GM19193 (cell line): ENCODE results near the gene RALA.

Experiments used
- POLR2A ChIP-seq: IDR thresholded peaks from 4 replicates; pipeline ENCODE4 v1.6.1; 2011; ENCODE audit not compliant: insufficient read depth, insufficient read length; ENCODE audit errors: extremely low read depth

Gene RALA

GRCh38 chr7:39750253-39751077 lies 127.1 kb downstream of the RALA start:
- no peak for TF ChIP-seq POLR2A

DNA sequence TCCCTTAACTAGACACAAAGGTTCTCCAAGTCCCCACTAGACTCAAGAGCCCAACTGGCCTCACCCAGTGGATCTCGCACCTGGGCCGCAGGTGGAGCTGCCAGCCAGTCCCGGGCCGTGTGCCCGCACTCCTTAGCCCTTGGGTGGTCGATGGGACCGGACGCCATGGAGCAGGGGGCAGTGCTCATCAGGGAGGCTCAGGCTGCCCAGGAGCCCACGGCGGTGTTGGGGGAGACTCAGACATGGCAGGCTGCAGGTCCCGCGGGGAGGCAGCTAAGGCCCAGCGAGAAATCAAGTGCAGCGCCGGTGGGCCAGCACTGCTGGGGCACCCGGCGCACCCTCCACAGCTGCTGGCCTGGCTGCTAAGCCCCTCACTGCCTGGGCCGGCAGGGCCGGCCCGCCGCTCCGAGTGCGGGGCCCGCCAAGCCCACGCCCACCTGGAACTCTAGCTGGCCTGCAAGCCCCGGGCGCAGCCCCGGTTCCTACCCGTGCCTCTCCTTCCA lies 130.5 kb downstream of the RALA start:
- no peak for TF ChIP-seq POLR2A

DNA sequence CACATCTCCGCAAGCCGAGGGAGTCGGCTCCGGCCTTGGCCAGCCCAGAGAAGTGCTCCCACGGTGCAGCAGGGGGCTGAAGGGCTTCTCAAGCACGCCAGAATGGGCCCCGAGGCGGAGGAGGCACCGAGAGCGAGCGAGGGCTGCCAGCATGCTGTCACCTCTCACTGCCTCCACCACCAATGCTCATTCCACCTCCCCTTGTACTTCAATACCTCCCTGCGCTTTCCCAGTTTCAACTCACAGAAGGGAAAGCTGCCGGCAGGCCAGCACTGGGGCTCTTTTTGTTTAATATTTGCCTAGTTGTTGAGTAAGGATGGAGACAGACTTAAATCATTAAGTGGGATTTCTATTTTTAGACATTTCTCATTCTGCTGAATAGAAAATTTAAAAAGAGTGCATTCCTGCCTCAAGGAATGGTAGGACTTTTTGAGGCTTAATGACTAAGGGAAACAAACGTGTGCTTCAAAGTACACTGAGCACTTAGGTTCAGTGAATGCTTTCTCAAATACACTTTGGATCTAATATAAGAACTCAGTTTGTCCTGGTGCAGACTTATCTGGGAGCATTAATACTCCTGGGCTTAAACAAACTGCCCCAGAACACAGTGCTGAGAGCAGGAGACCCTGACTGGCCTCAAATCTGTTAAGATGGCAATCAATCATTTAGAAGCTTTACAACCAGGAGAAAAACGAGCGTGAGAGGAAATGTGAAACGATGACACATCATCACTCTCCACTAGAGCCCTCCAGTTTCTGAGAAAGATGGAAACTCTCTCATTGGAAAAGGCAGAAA lies 131.2 kb downstream of the RALA start:
- TF ChIP-seq POLR2A = no peak

GRCh38 chr7:39757604-39758003 lies 134.2 kb downstream of the RALA start:
- TF ChIP-seq POLR2A = no peak
